GM11168 (cell line): ENCODE measurements around the gene PPIB.
"Not testable (repeated sequence)": the region's sequence is repeated elsewhere in the genome, so short reads cannot be mapped to it uniquely, and the experiment has no call there.

Experiments used
- in situ Hi-C: fragments of 300-500 bp; cut with MboI; formaldehyde crosslinking; loops from one replicate; pipeline ENCODE4 v1.12.0; 2022; ENCODE audit warnings: low sequenced_read_pairs; ENCODE audit not compliant: unreplicated experiment

PPIB gene

DNA sequence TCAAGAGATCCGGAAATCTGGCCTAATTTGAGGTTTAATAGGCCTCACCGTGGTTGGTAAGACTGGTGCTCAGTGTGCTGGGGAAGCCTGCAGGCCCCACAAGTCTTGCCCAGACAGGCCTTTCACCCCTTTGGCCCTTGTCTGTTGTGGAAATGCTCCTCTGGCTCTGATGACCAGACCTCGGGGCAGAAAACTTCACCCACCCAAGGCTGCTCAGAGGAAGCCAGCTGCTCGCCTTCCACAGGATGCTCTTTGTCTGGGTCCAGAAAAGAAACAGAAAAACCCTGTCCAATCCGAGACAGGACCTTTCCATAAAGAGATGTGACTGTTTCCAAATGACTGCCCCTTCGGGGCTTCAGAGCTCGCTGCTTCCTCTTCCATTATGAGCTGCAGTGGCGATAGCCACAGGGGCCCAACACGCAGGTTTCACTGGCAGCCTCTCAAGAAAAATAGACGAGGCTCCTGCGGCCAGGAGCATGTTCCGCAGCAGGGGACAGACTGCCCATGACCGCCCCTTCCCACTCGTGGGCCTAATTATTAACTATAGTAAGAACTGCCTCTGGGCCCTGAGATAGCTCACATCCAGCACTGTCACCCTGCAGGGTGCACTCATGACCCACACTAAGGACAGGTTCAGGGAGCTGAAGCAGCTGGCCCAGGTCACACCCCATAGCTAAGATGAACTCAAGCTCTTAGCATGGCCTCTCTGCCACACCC, 18.1 kb downstream of the PPIB start:
- in situ Hi-C loops, result no loop called here

DNA sequence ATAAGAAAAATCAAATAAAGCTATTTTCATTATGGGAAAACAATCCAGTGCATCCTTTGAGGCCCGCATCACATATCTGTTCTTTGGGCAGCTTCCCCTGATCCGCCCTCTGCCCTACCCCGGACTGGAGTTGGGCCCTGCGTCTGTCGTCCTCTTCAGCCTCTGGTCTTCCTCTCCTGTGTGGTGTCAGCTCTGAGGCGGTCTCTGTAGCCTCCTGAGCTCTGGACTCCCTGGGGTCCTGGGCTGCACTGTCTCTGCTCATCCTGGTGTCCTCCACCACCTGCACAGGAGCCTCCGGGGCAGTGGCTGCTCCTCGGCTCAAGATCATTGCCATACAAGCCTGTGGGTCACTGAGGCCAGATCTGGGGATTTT, 18.6 kb downstream of the PPIB start:
- in situ Hi-C loops, result no loop called here

DNA sequence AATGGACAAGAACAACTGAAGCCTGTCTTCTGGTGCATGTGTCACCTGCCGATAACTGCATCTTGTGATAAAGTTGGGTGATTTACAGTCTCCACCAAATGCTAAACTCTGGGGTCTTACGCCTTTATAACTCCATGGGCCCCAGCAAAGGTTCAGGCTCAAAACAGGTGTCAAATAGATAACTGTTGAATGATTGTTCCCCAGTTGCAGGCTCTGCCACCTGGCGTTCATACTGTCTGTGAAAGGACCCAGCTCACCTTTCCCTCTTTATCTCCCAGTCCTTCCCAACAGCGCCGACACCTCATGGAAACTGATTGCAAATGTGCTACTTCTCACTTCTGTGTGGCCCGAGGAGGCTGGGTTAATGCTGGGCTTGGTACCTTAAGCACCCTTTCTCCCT, 19.5 kb downstream of the PPIB start:
- in situ Hi-C loops, result no loop called here

DNA sequence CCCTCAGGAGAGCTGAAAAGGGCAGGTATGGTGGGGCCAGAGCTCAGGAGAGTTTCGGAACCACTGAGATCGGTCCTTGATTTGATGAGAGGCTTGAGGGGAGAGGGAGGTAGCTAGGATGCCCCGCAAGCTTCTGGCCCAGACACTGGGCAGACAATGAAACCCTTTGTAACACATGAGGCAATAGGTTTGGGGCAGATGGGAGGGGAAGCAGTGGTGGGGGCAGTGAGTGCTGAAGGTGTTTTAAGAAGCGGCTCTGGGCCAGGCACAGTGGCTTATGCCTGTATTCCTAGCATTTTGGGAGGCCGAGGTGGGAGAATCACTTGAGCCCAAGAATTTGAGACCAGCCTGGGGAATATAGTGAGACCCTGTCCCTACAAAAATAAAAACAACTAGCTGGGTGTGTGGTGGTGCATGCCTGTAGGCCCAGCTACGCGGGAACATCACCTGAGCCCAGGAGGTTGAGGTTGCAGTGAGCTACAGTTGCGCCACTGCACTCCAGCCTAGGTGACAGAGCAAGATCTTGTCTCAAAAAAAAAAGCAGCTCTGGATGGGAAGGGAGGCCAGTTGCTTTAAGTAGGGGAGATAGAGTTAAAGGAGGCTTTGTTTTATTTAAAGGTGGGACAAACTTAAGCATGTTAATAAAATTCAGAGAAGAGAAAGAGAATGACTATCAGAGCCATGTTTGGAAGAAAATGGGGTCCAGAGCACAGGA, 20.9 kb downstream of the PPIB start:
- in situ Hi-C loops, result no loop called here

DNA sequence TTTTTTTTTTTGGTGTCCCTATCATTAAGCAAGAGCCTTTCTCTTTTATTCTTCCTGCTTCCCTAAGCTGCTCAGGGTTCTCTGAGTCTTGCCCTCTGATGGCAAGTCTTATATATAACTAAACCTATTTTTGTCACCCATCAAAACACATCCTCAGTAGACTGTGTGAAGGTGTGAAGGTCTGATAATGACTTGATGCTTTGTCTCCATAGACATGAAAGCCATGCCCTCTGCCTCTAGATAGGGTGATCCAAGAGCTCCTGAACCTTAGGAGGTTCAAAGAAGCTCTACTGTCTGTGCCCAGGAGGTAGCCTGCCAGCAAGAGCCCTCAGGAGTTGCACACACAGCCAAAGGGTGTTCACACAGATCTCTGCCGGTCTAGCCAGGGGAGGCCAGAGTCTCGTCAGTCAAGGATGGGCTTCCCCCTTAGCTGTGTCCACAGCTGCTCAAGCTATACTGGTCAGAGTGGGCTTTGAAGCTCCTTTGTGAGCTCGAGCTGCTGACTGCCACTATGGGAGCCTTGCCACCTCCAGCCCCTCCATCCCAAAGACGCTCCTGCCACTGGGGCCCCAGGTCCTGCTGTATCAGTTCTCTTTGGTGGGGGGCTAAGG, 24.4 kb downstream of the PPIB start:
- in situ Hi-C loops, result no loop called here

DNA sequence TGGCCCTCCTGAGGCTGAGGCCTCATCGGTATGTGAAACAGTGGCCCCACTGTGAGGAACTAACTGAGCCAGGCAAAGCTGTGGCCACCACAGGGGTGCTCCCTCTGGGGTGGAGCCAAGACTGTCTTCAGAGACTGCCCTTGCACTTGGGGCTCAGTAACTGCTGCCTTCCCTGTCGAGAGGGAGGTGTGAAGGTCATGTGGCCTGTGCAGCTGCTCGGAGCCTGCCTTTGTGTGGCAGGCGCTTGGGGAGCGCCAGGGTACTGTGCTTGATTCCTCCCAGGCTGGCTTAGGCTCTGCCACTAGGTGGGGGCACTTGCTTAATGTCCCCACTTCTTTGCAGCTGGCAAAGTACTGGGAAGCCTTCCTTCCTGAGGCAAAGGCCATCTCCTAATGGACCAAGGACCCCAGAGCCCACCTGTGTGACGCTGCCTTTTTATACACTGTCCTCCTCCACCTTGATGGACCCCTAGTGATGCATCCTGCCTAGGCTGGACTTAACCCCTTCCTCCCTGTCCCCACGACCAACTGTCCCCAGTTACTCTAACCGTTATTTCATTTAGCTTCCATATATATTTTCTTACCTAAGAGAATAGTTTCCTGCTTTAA, 25.5 kb downstream of the PPIB start:
- in situ Hi-C loops, result no loop called here

DNA sequence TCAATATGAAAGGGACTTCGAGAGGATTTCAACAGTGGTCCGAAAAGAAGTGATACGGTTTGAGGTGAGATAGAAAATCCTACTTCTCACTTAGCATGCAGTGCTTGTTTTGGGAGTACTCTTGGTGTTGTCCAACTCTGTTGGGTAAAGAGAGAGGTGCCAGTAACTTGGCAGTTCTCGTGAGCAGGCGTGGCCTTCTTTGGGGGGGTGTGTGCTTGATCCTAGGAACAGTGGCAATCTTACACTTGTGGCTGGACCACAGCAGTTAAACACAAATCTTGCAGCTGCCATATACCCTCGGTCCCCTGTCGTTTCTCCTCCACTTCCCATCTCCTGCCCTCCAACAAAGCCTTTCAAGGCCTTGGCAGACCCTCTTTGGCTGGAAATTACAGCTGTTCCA, 26.5 kb downstream of the PPIB start:
- in situ Hi-C loops, result no loop called here

DNA sequence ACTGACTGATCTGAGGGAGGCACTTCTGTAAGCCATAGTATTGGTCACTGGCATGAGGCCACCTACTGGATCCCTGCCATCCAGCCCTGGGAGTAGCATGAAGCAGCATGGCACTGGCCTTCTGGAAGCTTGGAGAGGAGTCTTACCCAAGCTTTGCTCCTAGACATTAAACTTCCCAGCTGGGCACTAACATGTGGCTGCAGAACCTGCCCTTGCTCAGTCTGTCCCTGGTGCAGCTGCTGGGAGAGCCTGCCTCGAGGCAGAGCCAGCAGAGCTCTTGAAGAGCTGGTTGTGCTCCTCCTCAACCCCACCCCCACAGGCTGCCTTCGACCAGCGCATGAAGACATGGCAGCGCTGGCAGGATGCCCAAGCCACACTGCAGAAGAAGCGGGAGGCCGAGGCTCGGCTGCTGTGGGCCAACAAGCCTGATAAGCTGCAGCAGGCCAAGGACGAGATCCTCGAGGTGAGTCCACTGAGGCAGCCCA, 28.4 kb downstream of the PPIB start:
- in situ Hi-C loops, result no loop called here

DNA sequence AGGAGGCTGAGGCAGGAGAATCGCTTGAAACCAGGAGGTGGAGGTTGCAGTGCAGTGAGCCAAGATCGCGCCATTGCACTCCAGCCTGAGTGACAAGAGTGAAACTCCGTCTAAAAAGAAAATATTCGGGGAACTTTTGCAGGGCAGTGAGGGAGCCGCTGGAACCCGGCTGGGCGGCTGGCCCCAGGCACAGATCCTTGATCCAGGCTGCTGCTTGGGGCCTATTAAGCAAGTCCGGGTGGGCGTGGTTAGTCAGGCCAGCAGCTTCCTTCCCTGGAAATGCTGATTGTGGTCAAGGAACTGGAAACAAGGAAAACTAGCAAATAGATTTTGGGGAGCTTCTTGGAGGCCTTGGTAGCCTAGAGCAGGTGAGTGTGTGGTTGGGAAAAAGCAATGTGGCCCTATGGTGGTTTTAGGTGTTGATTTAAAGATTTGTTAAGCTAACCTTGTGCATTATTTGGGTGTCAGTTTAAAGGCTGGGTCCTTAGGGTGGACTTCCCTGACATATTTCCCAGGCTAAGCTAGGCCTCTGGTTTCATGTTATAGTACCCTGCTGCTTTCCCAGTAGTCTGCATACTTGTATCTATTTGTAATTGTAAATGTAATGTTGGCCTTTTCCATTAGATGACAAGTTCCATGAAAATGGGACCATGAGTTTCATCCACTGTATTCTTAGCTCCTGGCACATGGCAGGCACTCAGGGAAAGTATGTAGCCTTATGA, 29.0 kb downstream of the PPIB start:
- in situ Hi-C loops, result no loop called here

DNA sequence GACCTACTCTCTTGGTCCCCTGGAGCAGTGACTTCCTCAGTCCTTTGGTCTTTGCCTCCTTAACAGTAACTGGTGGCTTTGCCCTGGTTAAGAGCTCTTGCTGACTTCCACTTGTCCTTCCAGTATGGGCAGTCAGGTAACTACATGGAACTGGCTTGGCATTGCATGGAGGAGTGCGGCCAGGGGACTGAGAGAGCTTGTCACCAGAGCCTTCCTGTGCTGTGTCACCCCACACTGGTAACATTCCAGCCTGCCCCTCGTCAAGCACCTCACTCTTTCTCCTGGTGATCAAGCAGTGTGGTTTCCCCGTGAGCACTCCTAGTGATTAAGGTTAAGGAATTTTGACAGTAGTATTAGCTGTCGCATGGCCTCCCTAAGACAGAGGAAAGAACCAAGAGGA, 30.6 kb downstream of the PPIB start:
- in situ Hi-C loops, result no loop called here

DNA sequence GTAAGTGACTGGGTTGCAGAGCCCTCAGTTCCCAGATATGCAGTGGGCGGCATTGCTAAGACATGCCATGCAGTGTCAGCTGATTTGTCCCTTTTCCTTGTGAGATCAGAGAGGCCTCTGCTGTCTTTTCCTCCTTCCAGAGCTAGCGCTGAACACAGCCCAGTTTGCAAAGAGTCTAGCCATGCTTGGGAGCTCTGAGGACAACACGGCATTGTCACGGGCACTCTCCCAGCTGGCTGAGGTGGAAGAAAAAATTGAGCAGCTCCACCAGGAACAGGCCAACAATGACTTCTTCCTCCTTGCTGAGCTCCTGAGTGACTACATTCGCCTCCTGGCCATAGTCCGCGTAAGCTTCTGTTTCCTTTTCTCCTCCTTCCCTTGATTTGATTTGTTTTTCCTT, 31.3 kb downstream of the PPIB start:
- in situ Hi-C loops, result no loop called here

DNA sequence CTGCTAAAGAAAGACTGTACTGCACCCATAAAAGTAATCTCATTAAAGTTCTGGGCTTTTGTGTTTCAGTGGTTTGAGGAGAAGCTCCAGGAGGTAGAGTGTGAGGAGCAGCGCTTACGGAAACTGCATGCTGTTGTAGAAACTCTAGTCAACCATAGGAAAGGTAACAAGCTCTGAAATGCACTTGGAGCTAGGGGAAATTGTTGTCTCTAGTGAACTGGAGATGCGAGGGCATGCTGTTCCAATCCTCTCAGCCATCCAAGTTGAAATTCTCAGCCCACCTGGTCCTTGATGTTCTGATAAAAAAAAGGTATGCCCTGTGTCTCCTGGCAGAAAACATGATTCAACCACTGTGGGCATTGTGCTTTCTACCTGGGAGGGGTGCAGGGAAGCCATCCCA, 32.7 kb downstream of the PPIB start:
- in situ Hi-C loops, result no loop called here

DNA sequence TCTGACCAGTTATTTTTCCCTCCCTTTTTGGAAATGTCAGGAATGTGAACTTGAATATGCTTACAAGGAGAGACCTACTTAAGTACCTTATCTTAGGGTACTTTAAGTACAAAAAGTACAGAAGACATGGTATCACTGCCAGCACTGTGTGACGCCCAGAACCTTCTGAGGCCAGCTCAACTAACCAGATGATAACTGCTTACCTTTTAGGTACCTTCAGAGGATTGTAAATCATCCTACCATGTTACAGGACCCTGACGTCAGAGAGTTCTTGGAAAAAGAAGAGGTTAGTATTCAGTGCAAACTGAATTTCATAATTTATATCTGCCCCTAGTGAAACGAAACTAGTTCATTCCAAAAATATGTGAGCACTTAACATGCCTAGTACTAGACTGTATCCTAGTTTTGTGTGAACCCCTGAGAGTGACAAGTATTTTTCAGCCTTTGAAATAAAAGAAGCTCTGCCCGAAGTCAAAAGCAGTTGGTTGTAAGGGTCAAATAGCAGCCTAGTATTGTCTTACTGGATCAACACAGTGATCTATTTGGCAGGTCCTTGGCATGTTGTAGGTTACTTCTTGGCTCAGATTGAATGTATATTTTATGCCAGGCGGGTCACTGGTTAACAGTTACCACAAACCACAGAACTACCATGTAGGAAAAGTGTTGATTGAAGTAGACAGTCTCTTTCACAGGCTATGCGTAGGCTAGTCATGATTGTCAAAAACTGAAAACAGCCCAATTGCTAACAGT, 35.1 kb downstream of the PPIB start:
- in situ Hi-C loops, result no loop called here

DNA sequence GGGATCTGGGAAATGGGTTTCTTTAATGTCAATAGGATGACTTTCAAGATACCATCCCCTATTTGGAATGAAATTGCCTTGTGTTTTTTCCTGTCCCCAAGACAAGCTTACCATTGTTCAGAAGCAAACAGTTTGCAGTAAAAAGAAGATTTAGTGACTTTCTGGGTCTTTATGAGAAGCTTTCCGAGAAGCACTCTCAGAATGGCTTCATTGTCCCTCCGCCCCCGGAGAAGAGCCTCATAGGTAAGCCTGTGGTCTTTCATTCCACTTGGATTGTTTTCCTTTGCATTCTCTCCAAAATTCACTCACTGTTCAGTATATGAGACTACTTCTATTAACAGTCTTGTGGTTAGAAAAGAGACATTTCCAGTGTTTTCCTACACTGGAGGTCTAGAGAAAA, 36.8 kb downstream of the PPIB start:
- in situ Hi-C loops, result no loop called here

DNA sequence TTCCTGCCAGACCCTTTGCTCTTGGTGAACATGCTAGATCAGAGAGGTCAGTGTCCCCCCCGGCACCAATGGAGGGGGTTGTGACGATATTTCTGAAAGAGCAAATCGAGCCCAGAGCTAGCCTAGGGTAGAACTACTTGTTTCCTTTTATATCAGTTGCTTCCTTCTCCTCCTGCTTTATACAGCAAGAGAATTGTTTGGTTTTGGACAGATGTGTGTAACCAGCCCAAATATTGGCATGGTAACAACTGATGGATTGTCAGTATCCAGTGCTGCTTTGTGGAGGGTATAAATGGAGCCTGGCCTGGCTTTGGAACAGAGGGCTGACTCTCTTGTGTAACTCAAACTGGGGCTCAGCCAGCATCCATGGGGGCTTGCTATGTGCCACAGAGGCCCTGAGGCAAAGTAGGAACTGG, 39.9 kb downstream of the PPIB start:
- in situ Hi-C loops, result no loop called here

DNA sequence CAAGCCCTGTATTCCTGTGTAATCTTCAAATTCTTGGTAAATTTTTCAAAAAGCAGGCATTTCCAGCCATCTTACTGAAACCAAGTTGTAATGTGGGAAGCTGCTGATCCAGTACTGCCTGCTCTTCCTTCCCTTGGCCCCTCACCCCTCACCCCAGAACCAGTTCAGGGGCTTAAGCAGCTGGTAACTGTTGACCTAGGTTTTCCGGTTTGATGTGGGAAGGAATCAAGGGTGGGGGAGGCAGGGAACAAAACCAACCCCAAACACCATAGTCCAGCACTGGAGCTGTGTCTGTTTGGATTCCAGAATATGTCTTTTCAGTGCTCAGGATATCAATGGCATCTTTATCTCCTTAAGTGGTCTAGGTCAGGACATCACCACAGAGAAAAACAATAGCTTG, 40.4 kb downstream of the PPIB start:
- in situ Hi-C loops, result no loop called here

DNA sequence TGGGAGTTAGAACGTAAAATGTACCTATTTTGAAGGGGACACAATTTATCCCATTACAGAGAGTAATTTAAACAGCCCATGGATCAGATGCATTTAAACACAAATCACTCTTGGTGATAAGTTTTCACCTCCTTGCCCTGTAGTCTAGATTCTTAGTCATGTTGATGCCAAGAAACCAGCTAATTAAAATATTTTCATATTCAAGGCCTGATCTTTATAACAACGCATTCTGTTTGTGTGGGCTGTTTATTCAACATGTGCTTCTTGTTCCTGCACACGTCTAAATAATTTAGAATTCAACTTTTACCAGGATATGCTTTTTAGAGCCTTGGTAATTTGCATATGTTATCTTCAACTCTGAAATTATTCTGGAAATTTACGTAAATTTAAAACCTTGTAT, 41.2 kb downstream of the PPIB start:
- in situ Hi-C loops, result no loop called here

DNA sequence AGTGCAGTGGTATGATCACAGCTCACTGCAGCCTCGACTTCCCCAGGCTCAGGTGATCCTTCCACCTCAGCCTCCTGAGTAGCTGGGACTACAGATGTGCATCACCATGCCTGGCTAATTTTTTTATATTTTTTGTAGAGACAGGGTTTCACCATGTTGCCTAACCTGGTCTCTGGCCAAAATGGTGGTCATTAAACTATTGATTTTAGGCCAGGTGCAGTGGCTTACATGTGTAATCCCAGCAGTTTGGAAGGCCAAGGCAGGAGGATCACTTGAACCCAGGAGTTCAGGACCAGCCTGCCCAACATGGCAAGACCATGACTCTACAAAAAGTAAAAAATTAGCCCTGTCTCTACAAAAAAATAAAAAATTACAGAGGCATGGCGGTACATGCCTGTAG, 42.5 kb downstream of the PPIB start:
- in situ Hi-C loops, result not testable (repeated sequence)

DNA sequence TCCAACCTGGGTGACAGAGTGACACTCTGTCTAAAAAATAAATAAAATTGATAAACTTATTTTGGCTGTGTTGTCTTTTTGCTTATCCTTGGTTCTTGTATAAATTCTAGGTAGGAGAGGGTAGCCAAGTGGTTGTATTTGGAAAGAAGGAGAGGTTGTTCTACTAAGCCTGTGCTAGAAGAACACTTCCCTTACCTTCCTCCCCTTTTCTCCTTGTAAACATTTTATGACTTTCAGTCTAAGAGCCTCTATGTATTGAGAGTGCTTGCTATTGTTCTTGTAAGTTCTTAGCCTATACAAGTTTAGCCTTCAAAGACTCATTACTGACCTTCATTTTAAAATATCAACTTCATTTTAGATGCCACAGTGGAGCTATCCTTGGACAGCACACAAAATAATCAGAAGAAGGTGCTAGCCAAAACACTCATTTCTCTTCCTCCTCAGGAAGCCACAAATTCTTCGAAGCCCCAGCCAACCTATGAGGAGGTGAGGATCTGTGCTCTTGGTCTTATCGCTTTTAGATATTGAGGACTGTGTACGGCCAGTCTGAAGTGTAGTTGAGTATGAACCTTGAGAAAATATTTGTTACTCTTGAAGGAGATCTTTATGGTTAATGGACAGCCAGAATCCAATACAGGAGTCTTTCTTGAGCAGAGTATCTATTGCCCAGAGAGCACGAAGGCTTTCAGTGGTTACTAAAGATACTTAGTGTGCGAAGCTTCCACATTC, 44.9 kb downstream of the PPIB start:
- in situ Hi-C loops, result no loop called here
